Right lobe of liver (tissue), 6 donors: ENCODE data around the gene GPR33. TPM values are rescaled to one million over a fixed set of nuclear protein-coding genes. Genes with fewer than 3 reads are reported as not detected.
"Not testable (repeated sequence)": the region's sequence is repeated elsewhere in the genome, so short reads cannot be mapped to it uniquely, and the experiment has no call there.

Source experiments
- ATAC-seq, 4 donors: fragments of 200-7000 bp; cut with Tn5 transposase; one replicate each; pipeline ENCODE4 v1.9.1; 2020; ENCODE audit warnings: mild to moderate bottlenecking in 4 of 4, moderate library complexity in 4 of 4
- DNase-seq, 3 donors: peaks; one replicate each; pipeline ENCODE4 v3.0.0-alpha.2; 2020
- H3K27ac ChIP-seq, 3 donors: fragments of 200-600 bp; one replicate each; pipeline ENCODE4 v1.8.0; 2022
- H3K27me3 ChIP-seq, 2 donors: fragments of 200-600 bp; one replicate each; pipeline ENCODE4 v1.8.0; 2022
- H3K36me3 ChIP-seq, 4 donors: fragments of 200-600 bp; sonication (generic) in 1 of 4; one replicate each; pipeline versions ENCODE4 v1.5.1 to v1.8.0; 2017 to 2022; ENCODE audit warnings: control low read depth in 1 of 4
- H3K4me1 ChIP-seq, 4 donors: fragments of 200-600 bp; sonication (generic) in 1 of 4; one replicate each; pipeline versions ENCODE4 v1.5.1 to v1.8.0; 2017 to 2022; ENCODE audit warnings: control low read depth in 1 of 4
- H3K4me3 ChIP-seq, 3 donors: fragments of 200-600 bp; one replicate each; pipeline ENCODE4 v1.8.0; 2022
- H3K9me3 ChIP-seq, 4 donors: fragments of 200-600 bp; sonication (generic) in 1 of 4; one replicate each; pipeline versions ENCODE4 v1.5.1 to v1.8.0; 2017 to 2022; ENCODE audit warnings: control low read depth in 1 of 4
- CTCF ChIP-seq, 4 donors: fragments of 200-600 bp in 3 of 4; fragments of 450-650 bp in 1 of 4; IDR thresholded peaks; one replicate each; pipeline versions ENCODE4 v1.5.1 to v1.8.0; 2016 to 2022; ENCODE audit warnings: antibody characterized with exemption in 4 of 4, mild to moderate bottlenecking in 2 of 4
- POLR2A ChIP-seq: fragments of 450-650 bp; IDR thresholded peaks from one replicate; pipeline ENCODE4 v1.6.1; 2017; ENCODE audit warnings: antibody characterized with exemption, mild to moderate bottlenecking
- WGBS: methylation state at CpG from one replicate; pipeline ENCODE4 v1.1.6; 2018; ENCODE audit warnings: low coverage, low lambda C conversion rate; ENCODE audit not compliant: insufficient coverage; ENCODE audit errors: missing lambda C conversion rate; 5-methylcytosine and 5-hydroxymethylcytosine counted together
- intact Hi-C, 2 donors: fragments of 100-400 bp; cut with DNase I; formaldehyde crosslinking; loops; one replicate each; pipeline versions ENCODE4 v1.11.2 to v1.14.1; 2022
- total RNA-seq, 6 experiments: library from RNA; depleted of rRNA in 2 of 6; stranded (reverse); fragments of >200 nt in 2 of 6; fragmentation: NEBNext Ultra II Directional in 3 of 6; extraction: Animal tissue kit (Norgen Biotek cat#: 25700) in 3 of 6; gene quantifications; one replicate each; pipeline versions ENCODE4 v1.1.0 to v1.2.4, GENCODE V29; 2016 to 2023
- donor health status: DM: no; HTN: yes; CAD: no.
- donor health status: DM: no; HTN: no; CAD: no.
- donor health status: DM: no; HTN: no; CAD: no.
- donor health status: DM: no; HTN: yes; CAD: no.
- donor health status: DM: no; HTN: yes; CAD: no.

The GPR33 gene
- total RNA-seq, 6 experiments from 2014 or later, result not detected

- no peak overlapping the region for H3K4me3 ChIP-seq
- H3K36me3 ChIP-seq, result no peaks in the 10 kb centered on the region
- intact Hi-C loops, result no loop called here
- no peak for TF ChIP-seq CTCF (IDR thresholded peaks at IDR 0.05)
- no peak for TF ChIP-seq POLR2A
- no peak overlapping the region for H3K27ac ChIP-seq
- 59% methylated on average over 4 of the region's 4 CpGs for WGBS
- ATAC-seq, result no peak
- no peaks in the 10 kb centered on the region for H3K4me1 ChIP-seq
- H3K9me3 ChIP-seq, result no peaks in the 10 kb centered on the region
- no peaks in the 10 kb centered on the region for H3K27me3 ChIP-seq
- DNase-seq, result no peak
These were observed 11.5 kb downstream of the GPR33 start for GRCh38 chr14:31476131-31476866.

- no peak overlapping the region for H3K27ac ChIP-seq
- ATAC-seq (peak in 1 of 4 donors; percentile 23), DNase-seq (no peak)
- H3K4me1 ChIP-seq, result no peaks in the 10 kb centered on the region
- no peaks in the 10 kb centered on the region for H3K27me3 ChIP-seq
- no peaks in the 10 kb centered on the region for H3K36me3 ChIP-seq
- WGBS, result 71% methylated on average over 6 of the region's 6 CpGs
- H3K9me3 ChIP-seq, result no peaks in the 10 kb centered on the region
- intact Hi-C loops, result no loop called here
- H3K4me3 ChIP-seq, result no peak overlapping the region
- TF ChIP-seq POLR2A, result no peak
- no peak for TF ChIP-seq CTCF (IDR thresholded peaks at IDR 0.05)
These were observed 21.3 kb downstream of the GPR33 start for GRCh38 chr14:31466554-31466953.

GRCh38 chr14:31465111-31465510 lies 22.7 kb downstream of the GPR33 start:
- H3K9me3 ChIP-seq, result no peaks in the 10 kb centered on the region
- intact Hi-C loops, result no loop called here
- H3K36me3 ChIP-seq, result no peaks in the 10 kb centered on the region
- H3K27ac ChIP-seq, result no peak overlapping the region
- no peak for ATAC-seq
- no peaks in the 10 kb centered on the region for H3K4me1 ChIP-seq
- no peak for DNase-seq
- H3K4me3 ChIP-seq, result no peak overlapping the region
- TF ChIP-seq CTCF (IDR thresholded peaks at IDR 0.05) (no peak), POLR2A (no peak)
- no peaks in the 10 kb centered on the region for H3K27me3 ChIP-seq

GRCh38 chr14:31462450-31462849 lies 25.4 kb downstream of the GPR33 start:
- ATAC-seq, intact Hi-C loops: not testable (repeated sequence)

GRCh38 chr14:31461545-31461944 lies 26.3 kb downstream of the GPR33 start:
- ATAC-seq (no peak), DNase-seq (no peak)
- no peak overlapping the region for H3K27ac ChIP-seq
- H3K9me3 ChIP-seq, result no peaks in the 10 kb centered on the region
- TF ChIP-seq CTCF (IDR thresholded peaks at IDR 0.05), result no peak
- TF ChIP-seq POLR2A, result no peak
- H3K36me3 ChIP-seq, result no peaks in the 10 kb centered on the region
- WGBS, result 81% methylated on average over 3 of the region's 3 CpGs
- H3K27me3 ChIP-seq, result no peaks in the 10 kb centered on the region
- peaks cover 0 to 10% (median 0%) of the 10 kb centered on the region in 4 donors for H3K4me1 ChIP-seq
- no peak overlapping the region for H3K4me3 ChIP-seq
- intact Hi-C loops, result no loop called here

More at GRCh38 chr14:31462450-31462849, 25.4 kb downstream of the GPR33 start:
- not testable (repeated sequence) for H3K9me3 ChIP-seq, H3K4me1 ChIP-seq, H3K27ac ChIP-seq, H3K4me3 ChIP-seq, H3K27me3 ChIP-seq, H3K36me3 ChIP-seq, DNase-seq
- 85% methylated on average over 2 of the region's 2 CpGs for WGBS
